CD14-positive monocyte (primary cell): Measurements from ENCODE around the gene TXLNA. TPM values are rescaled to one million over a fixed set of nuclear protein-coding genes. Genes with fewer than 3 reads are reported as not detected.

Experiments
- DNase-seq, 3 donors: peaks; one replicate each; pipeline ENCODE4 v3.0.0-alpha.2; 2011 to 2022
- H2AFZ ChIP-seq: 2 replicates; pipeline ENCODE4 v1.6.0; 2012; ENCODE audit warnings: mild to moderate bottlenecking, low read depth, low read length, inconsistent platforms; ENCODE audit not compliant: insufficient read depth, poor library complexity, severe bottlenecking
- H3K27ac ChIP-seq, 2 donors: 1 replicate in 1 of 2; 2 replicates in 1 of 2; pipeline ENCODE4 v1.5.1; 2012 to 2013; ENCODE audit warnings: low read length in 2 of 2, control low read depth in 1 of 2, inconsistent platforms in 1 of 2, low read depth in 1 of 2, mild to moderate bottlenecking in 1 of 2
- H3K27me3 ChIP-seq, 2 donors: one replicate each; pipeline versions ENCODE4 v1.6.0 to v1.6.1; 2011 to 2013; ENCODE audit warnings: low read length in 2 of 2; ENCODE audit not compliant: control insufficient read depth in 2 of 2, insufficient read depth in 2 of 2
- H3K36me3 ChIP-seq, 2 donors: replicated peaks in 1 of 2; 1 replicate in 1 of 2; 2 replicates in 1 of 2; pipeline versions ENCODE4 v1.5.1 to v1.6.1; 2012 to 2013; ENCODE audit warnings: low read length in 2 of 2, control low read depth in 1 of 2, inconsistent platforms in 1 of 2, mild to moderate bottlenecking in 1 of 2; ENCODE audit not compliant: insufficient read depth in 2 of 2, control insufficient read depth in 1 of 2
- H3K4me1 ChIP-seq, 2 donors: 1 replicate in 1 of 2; 2 replicates in 1 of 2; pipeline versions ENCODE4 v1.5.1 to v1.6.1; 2012 to 2013; ENCODE audit warnings: low read length in 2 of 2, control low read depth in 1 of 2, inconsistent platforms in 1 of 2, mild to moderate bottlenecking in 1 of 2, moderate library complexity in 1 of 2; ENCODE audit not compliant: insufficient read depth in 2 of 2, control insufficient read depth in 1 of 2
- H3K4me2 ChIP-seq: replicated peaks from 2 replicates; pipeline ENCODE3; 2012; ENCODE audit warnings: low read length, moderate library complexity, mild to moderate bottlenecking; ENCODE audit not compliant: poor library complexity, severe bottlenecking; ENCODE audit errors: extremely low read depth
- H3K4me3 ChIP-seq, 3 experiments: fragments of 200-600 bp in 1 of 3; sonication (generic) in 1 of 3; replicated peaks in 1 of 3; 1 replicate in 2 of 3; 2 replicates in 1 of 3; pipeline ENCODE4 v1.5.1; 2011 to 2013; ENCODE audit warnings: low read length in 3 of 3, mild to moderate bottlenecking in 3 of 3, control low read depth in 2 of 3, low read depth in 2 of 3, inconsistent platforms in 1 of 3, moderate library complexity in 1 of 3
- H3K79me2 ChIP-seq: 2 replicates; pipeline ENCODE4 v1.6.0; 2012; ENCODE audit warnings: mild to moderate bottlenecking, control low read depth, inconsistent platforms, low read length, moderate library complexity; ENCODE audit not compliant: insufficient read depth
- H3K9ac ChIP-seq: 2 replicates; pipeline ENCODE4 v1.6.0; 2017; ENCODE audit warnings: low read length, mild to moderate bottlenecking; ENCODE audit not compliant: insufficient read depth, poor library complexity, severe bottlenecking
- H3K9me3 ChIP-seq, 2 donors: replicated peaks in 1 of 2; 1 replicate in 1 of 2; 2 replicates in 1 of 2; pipeline versions ENCODE4 v1.5.1 to v1.6.1; 2012 to 2013; ENCODE audit warnings: low read length in 2 of 2, control low read depth in 1 of 2; ENCODE audit not compliant: control insufficient read depth in 1 of 2, insufficient read depth in 1 of 2
- H4K20me1 ChIP-seq: 2 replicates; pipeline ENCODE4 v1.6.0; 2012; ENCODE audit warnings: mild to moderate bottlenecking, low read length, control low read depth, moderate library complexity; ENCODE audit not compliant: insufficient read depth
- H3K27ac Mint-ChIP-seq, 7 donors: one replicate each; pipeline ENCODE4 v1.8.0; 2020; ENCODE audit warnings: mild to moderate bottlenecking in 7 of 7, mixed read lengths in 7 of 7, moderate library complexity in 6 of 7, inconsistent platforms in 2 of 7
- H3K27me3 Mint-ChIP-seq, 3 donors: one replicate each; pipeline ENCODE4 v1.8.0; 2021 to 2022; ENCODE audit warnings: low read depth in 3 of 3, mild to moderate bottlenecking in 3 of 3, mixed read lengths in 3 of 3, moderate library complexity in 3 of 3, inconsistent platforms in 1 of 3
- H3K36me3 Mint-ChIP-seq, 2 donors: one replicate each; pipeline ENCODE4 v1.8.0; 2020; ENCODE audit warnings: mixed read lengths in 2 of 2, inconsistent platforms in 1 of 2, mild to moderate bottlenecking in 1 of 2
- H3K4me1 Mint-ChIP-seq: one replicate; pipeline ENCODE4 v1.8.0; 2020; ENCODE audit warnings: mild to moderate bottlenecking, mixed read lengths
- H3K4me3 Mint-ChIP-seq, 2 donors: one replicate each; pipeline ENCODE4 v1.8.0; 2020; ENCODE audit warnings: mild to moderate bottlenecking in 2 of 2, mixed read lengths in 2 of 2, moderate library complexity in 1 of 2
- H3K9me3 Mint-ChIP-seq, 7 donors: one replicate each; pipeline ENCODE4 v1.8.0; 2020 to 2022; ENCODE audit warnings: mixed read lengths in 7 of 7, mild to moderate bottlenecking in 6 of 7, moderate library complexity in 6 of 7, inconsistent platforms in 2 of 7
- CTCF ChIP-seq: fragments of 200-600 bp; IDR thresholded peaks from one replicate; pipeline ENCODE4 v1.8.0; 2022; ENCODE audit warnings: antibody characterized with exemption, mild to moderate bottlenecking
- WGBS: methylation state at CpG from one replicate; pipeline ENCODE4 v1.1.5; 2013; ENCODE audit warnings: missing lambda C conversion rate; ENCODE audit not compliant: insufficient coverage; 5-methylcytosine and 5-hydroxymethylcytosine counted together
- intact Hi-C, 2 donors: fragments of 100-400 bp; cut with micrococcal nuclease; formaldehyde crosslinking; loops; one replicate each; pipeline versions ENCODE4 v1.15.0 to v1.15.1; 2023
- polyA plus RNA-seq, 3 donors: library from polyadenylated mRNA; depleted of rRNA in 1 of 3; unstranded in 2 of 3; stranded (reverse) in 1 of 3; fragments of 300-500 nt in 2 of 3; fragments of >200 nt in 1 of 3; fragmentation: Illumina TruSeq in 2 of 3; gene quantifications; 1 replicate in 2 of 3; 2 replicates in 1 of 3; pipeline ENCODE4 v1.2.3, GENCODE V29; 2012 to 2021

The TXLNA gene
- polyA plus RNA-seq, 3 donors, result 12.3 to 15.3 (median 14.4) TPM

- H3K4me2 ChIP-seq, result no peak overlapping the region
- WGBS, result 96% methylated on average over 7 of the region's 9 CpGs
- no peak overlapping the region for H3K9ac ChIP-seq
- peaks cover 80% of the 10 kb centered on the region for H4K20me1 ChIP-seq
- no peaks in the 10 kb centered on the region for H3K4me1 ChIP-seq
- no peak for TF ChIP-seq CTCF
- Mint-ChIP-seq H3K4me3 (no peak overlapping the region), H3K4me1 (peaks cover 2% of the 10 kb centered on the region), H3K36me3 (peaks cover 23 to 51% of the 10 kb centered on the region in 2 donors), H3K27me3 (peaks cover 0 to 1% (median 0%) of the 10 kb centered on the region in 3 donors), H3K9me3 (peaks cover 4 to 23% (median 15%) of the 10 kb centered on the region in 7 donors), H3K27ac (peak overlapping the region in 1 of 7 donors; percentile 42)
- H3K27ac ChIP-seq, result no peak overlapping the region
- H3K79me2 ChIP-seq, result peaks cover 75% of the 10 kb centered on the region
- no peaks in the 10 kb centered on the region for H3K27me3 ChIP-seq
- intact Hi-C loops, result no loop called here
- H2AFZ ChIP-seq, result no peak overlapping the region
- no peak for DNase-seq
- no peak overlapping the region for H3K4me3 ChIP-seq
- peaks cover 8 to 43% of the 10 kb centered on the region in 2 donors for H3K36me3 ChIP-seq
- peaks cover 0 to 12% of the 10 kb centered on the region in 2 donors for H3K9me3 ChIP-seq
Measured at GRCh38 chr1:32150847-32151246, 28.6 kb upstream of the TXLNA start.

- no peak for DNase-seq
- Histone ChIP-seq H3K79me2 (peaks cover 70% of the 10 kb centered on the region), H3K9ac (no peak overlapping the region), H3K27ac (no peak overlapping the region), H4K20me1 (peaks cover 75% of the 10 kb centered on the region), H3K9me3 (peaks cover 0 to 12% of the 10 kb centered on the region in 2 donors), H3K36me3 (peaks cover 14 to 48% of the 10 kb centered on the region in 2 donors), H3K27me3 (no peaks in the 10 kb centered on the region), H3K4me1 (no peaks in the 10 kb centered on the region), H2AFZ (no peak overlapping the region), H3K4me3 (no peak overlapping the region), H3K4me2 (no peak overlapping the region)
- Mint-ChIP-seq H3K36me3 (peaks cover 29 to 56% of the 10 kb centered on the region in 2 donors), H3K4me3 (no peak overlapping the region), H3K27me3 (peaks cover 0 to 1% (median 0%) of the 10 kb centered on the region in 3 donors), H3K27ac (peak overlapping the region in 1 of 7 donors; percentile 48), H3K4me1 (no peaks in the 10 kb centered on the region), H3K9me3 (peaks cover 4 to 23% (median 15%) of the 10 kb centered on the region in 7 donors)
- 100% methylated on average over 2 of the region's 5 CpGs for WGBS
- TF ChIP-seq CTCF, result no peak
- intact Hi-C loops, result no loop called here
Measured at GRCh38 chr1:32151319-32151787, 28.1 kb upstream of the TXLNA start.
